ENCODE data around the gene CCNE1.

The CCNE1 gene

GRCh38 chr19:29798774-29799497 lies 12.9 kb upstream of the CCNE1 start (continued):
- TF ChIP-seq ZNF629 (tag by site-specific recombination; IDR thresholded peaks at IDR 0.05) (peak; percentile 82), ZBTB17 (tag by site-specific recombination; IDR thresholded peaks at IDR 0.05) (peak; percentile 21; the same call in 1 of the 2 replicates), GLI4 (tag by site-specific recombination; IDR thresholded peaks at IDR 0.05) (no peak; the same call in 1 of the 2 replicates), ZNF514 (tag by site-specific recombination; IDR thresholded peaks at IDR 0.05) (no peak), ZBTB21 (tag by site-specific recombination; IDR thresholded peaks at IDR 0.05) (peak; percentile 67; the same call in 1 of the 2 replicates), ZNF366 (tag by site-specific recombination; conservative IDR thresholded peaks at IDR 0.05) (no peak), ZNF654 (tag by site-specific recombination; IDR thresholded peaks at IDR 0.05; ENCODE audit: low read depth) (no peak), ZNF362 (tag by site-specific recombination; IDR thresholded peaks at IDR 0.05) (peak; percentile 77), ZIC2 (tag by site-specific recombination; IDR thresholded peaks at IDR 0.05) (no peak), REPIN1 (tag by site-specific recombination; IDR thresholded peaks at IDR 0.05; ENCODE audit: low read depth) (no peak), ZBTB7A (tag by site-specific recombination; IDR thresholded peaks at IDR 0.05; ENCODE audit: low read depth) (no peak), ZFP3 (tag by site-specific recombination; IDR thresholded peaks at IDR 0.05; ENCODE audit: low read depth) (no peak), ZBTB20 (tag by site-specific recombination; IDR thresholded peaks at IDR 0.05) (peak; percentile 25; the same call in 1 of the 2 replicates), ZNF585B (tag by site-specific recombination; IDR thresholded peaks at IDR 0.05) (no peak)

DNA sequence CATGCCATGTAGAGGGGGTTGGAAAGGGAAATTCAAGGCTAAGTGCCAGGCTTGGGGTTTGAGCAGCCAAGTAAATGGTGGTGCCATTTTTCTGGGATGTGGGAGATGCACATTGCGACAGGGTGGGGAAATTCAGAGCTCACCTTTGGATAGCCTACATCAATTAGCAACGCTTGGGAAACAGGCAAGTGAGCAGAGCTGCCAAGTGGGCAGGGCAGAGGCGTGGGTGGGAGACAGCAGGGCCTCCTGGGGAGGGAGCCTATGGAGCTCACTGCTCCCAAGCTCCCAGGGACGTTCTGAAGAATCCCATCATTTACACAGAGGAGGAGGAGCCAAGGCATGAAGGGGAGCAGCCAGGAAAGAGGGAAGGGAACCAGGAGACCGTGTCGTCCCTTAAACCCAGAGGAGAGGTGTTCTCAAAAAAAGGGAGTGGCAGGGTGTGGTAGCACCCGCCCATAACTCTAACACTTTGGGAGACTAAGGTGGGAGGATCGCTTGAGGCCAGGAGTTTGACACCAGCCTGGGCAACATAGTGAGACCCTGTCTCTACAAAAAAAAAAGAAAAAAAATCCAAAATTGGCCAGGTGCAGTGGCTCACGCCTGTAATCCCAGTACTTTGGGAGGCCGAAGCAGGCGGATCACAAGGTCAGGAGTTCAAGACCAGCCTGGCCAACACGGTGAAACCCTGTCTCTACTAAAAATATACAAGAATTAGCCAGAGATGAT lies 11.5 kb upstream of the CCNE1 start:
- no peak overlapping the region for H3K4me3 ChIP-seq (ENCODE audit: low read depth, low read length)
- no peak overlapping the region for H3K27ac ChIP-seq (ENCODE audit: extremely low read depth, low read depth, low read length)
- TF ChIP-seq ZNF473 (tag by site-specific recombination; IDR thresholded peaks at IDR 0.05) (0 out of 2 replicates have a peak, but pooled peaks have one; percentile 6), ZFHX2 (tag by site-specific recombination; conservative IDR thresholded peaks at IDR 0.05) (peak; percentile 84), ZNF571 (tag by site-specific recombination; IDR thresholded peaks at IDR 0.05) (no peak), KLF8 (tag by site-specific recombination; IDR thresholded peaks at IDR 0.05) (no peak), ZBTB17 (tag by site-specific recombination; IDR thresholded peaks at IDR 0.05) (0 out of 2 replicates have a peak, but pooled peaks have one; percentile 27), KLF1 (tag by site-specific recombination; IDR thresholded peaks at IDR 0.05) (peak; percentile 95), ZIC2 (tag by site-specific recombination; IDR thresholded peaks at IDR 0.05) (peak; percentile 18), ZNF121 (tag by site-specific recombination; IDR thresholded peaks at IDR 0.05) (peak; percentile 93), EGR2 (tag by site-specific recombination; IDR thresholded peaks at IDR 0.05; ENCODE audit: low read depth) (peak; percentile 90)
- TF ChIP-seq, protein P1, sequence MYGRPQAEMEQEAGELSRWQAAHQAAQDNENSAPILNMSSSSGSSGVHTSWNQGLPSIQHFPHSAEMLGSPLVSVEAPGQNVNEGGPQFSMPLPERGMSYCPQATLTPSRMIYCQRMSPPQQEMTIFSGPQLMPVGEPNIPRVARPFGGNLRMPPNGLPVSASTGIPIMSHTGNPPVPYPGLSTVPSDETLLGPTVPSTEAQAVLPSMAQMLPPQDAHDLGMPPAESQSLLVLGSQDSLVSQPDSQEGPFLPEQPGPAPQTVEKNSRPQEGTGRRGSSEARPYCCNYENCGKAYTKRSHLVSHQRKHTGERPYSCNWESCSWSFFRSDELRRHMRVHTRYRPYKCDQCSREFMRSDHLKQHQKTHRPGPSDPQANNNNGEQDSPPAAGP (tag by site-specific recombination; IDR thresholded peaks at IDR 0.05): peak; percentile 87
- TF ChIP-seq, protein P2, sequence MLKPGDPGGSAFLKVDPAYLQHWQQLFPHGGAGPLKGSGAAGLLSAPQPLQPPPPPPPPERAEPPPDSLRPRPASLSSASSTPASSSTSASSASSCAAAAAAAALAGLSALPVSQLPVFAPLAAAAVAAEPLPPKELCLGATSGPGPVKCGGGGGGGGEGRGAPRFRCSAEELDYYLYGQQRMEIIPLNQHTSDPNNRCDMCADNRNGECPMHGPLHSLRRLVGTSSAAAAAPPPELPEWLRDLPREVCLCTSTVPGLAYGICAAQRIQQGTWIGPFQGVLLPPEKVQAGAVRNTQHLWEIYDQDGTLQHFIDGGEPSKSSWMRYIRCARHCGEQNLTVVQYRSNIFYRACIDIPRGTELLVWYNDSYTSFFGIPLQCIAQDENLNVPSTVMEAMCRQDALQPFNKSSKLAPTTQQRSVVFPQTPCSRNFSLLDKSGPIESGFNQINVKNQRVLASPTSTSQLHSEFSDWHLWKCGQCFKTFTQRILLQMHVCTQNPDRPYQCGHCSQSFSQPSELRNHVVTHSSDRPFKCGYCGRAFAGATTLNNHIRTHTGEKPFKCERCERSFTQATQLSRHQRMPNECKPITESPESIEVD (tag by site-specific recombination; IDR thresholded peaks at IDR 0.05): no peak
- no peaks in the 10 kb centered on the region for H3K9me3 ChIP-seq (ENCODE audit: control insufficient read depth, insufficient read depth, low read depth, low read length)
- POLR2A ChIA-PET: no interaction called here
- H3K36me3 ChIP-seq (ENCODE audit: control insufficient read depth in 2 of 2, insufficient read depth in 1 of 2, low read length in 2 of 2): no peaks in the 10 kb centered on the region; a peak in 1 of 3 replicates
- H3K4me1 ChIP-seq (ENCODE audit: control insufficient read depth, insufficient read depth, low read length): 0 out of 2 replicates have a peak, but pooled peaks cover 4% of the 10 kb centered on the region
- CTCF ChIA-PET: interaction anchor here (0.5 to 1.6 kb wide), 7 partner anchors 8 to 470 kb away, joined by 3 to 8 read pairs (median 4); no protein-coding TSS in a partner anchor

Data from HEK293 (cell line).